GM21526 (cell line): ENCODE data around the gene RERE.

Experiments used
- ATAC-seq: cut with Tn5 transposase; IDR thresholded peaks from one replicate; pipeline ENCODE4 v1.9.1; 2021; ENCODE audit warnings: moderate library complexity; ENCODE audit not compliant: unreplicated experiment, low FRiP score

RERE gene

GRCh38 chr1:8377271-8377981, 440.0 kb downstream of the RERE start:
- no peak for ATAC-seq

GRCh38 chr1:8376358-8376840, 441.0 kb downstream of the RERE start:
- no peak for ATAC-seq

- ATAC-seq = no peak
These were observed 442.6 kb downstream of the RERE start for GRCh38 chr1:8374812-8375211.

- ATAC-seq = no peak
These were observed 443.1 kb downstream of the RERE start for GRCh38 chr1:8374356-8374755.

GRCh38 chr1:8373581-8374241, 443.7 kb downstream of the RERE start:
- no peak for ATAC-seq

GRCh38 chr1:8373125-8373524, 444.3 kb downstream of the RERE start:
- no peak for ATAC-seq

GRCh38 chr1:8371372-8371991, 446.0 kb downstream of the RERE start:
- ATAC-seq = no peak

- no peak for ATAC-seq
These were observed 446.5 kb downstream of the RERE start for GRCh38 chr1:8370905-8371315.

GRCh38 chr1:8370046-8370881, 447.2 kb downstream of the RERE start:
- no peak for ATAC-seq

- ATAC-seq = no peak
These were observed 448.3 kb downstream of the RERE start for GRCh38 chr1:8368956-8369639.

- ATAC-seq = no peak
These were observed 449.8 kb downstream of the RERE start for GRCh38 chr1:8367571-8368194.

- no peak for ATAC-seq
These were observed 451.6 kb downstream of the RERE start for GRCh38 chr1:8365661-8366362.

GRCh38 chr1:8364528-8365442, 452.7 kb downstream of the RERE start:
- ATAC-seq = no peak

- ATAC-seq = no peak
These were observed 453.6 kb downstream of the RERE start for GRCh38 chr1:8363767-8364301.

- no peak for ATAC-seq
These were observed 454.2 kb downstream of the RERE start for GRCh38 chr1:8363186-8363766.

GRCh38 chr1:8362701-8363101, 454.7 kb downstream of the RERE start:
- no peak for ATAC-seq

- no peak for ATAC-seq
These were observed 456.1 kb downstream of the RERE start for GRCh38 chr1:8361198-8361849.
